Stimulated activated naive CD4-positive, alpha-beta T cell (primary cell): ENCODE measurements around the gene NFYC.
A peak's percentile ranks its signal among the peaks of the same experiment; 100 is the strongest.

Source experiments
- DNase-seq, 6 experiments: peaks; one replicate each; lab custom pipeline; 2025; lab: John Stamatoyannopoulos, UW

NFYC gene

DNA sequence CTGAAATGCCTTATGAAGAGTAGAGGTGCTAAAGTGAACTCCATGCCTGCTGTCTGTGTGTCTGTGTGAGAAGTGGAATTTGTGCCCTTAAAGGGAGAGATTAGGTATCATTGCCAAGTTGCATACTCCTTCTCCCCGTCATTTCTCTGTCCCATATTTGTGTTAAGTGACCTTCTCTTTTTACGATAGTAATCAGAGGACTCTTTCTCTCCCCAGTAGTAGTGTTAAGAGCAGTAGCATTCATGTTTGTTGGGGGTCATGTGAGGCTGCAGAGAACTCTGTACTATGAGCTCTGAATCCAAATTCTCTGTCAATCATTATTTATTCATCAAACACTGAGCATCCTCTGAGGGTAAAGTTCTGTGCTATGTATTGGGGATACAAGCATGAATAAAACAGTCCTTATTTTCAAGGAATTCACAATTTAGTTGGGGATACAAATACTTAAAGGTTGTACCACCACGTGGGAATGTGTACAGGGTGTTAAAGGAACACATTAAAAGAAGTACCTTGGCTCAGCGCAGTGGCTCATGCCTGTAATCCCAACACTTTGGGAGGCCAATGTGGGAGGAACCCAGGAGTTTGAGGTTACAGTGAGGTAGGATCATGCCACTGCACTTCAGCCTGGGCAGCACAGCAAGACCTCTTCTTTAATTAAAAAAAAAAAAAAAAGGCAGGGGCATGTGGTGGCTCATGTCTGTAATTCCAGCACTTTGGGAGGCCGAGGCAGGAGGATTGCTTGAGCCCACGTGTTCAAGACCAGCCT, 67.3 kb downstream of the NFYC start:
- no peak for DNase-seq

DNA sequence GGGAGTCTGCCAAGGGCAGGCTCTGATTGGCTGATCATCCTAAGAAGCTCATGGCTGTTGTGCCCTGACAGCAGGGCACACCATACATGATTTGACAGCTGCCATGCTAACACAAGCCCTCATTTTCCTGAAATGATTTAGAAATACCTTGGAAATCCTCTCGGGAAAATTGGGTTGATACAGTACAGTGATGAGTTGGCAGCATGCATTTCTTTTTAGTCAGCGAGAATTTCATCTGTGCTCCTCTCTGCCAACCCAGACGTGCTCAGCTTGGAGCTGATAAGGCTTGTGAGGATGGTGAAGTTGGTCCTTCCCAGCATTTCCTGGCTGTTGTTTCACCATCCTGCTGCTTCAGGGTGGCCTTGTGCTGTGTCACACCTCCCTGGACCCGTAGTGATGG, 69.5 kb downstream of the NFYC start:
- DNase-seq = no peak

DNA sequence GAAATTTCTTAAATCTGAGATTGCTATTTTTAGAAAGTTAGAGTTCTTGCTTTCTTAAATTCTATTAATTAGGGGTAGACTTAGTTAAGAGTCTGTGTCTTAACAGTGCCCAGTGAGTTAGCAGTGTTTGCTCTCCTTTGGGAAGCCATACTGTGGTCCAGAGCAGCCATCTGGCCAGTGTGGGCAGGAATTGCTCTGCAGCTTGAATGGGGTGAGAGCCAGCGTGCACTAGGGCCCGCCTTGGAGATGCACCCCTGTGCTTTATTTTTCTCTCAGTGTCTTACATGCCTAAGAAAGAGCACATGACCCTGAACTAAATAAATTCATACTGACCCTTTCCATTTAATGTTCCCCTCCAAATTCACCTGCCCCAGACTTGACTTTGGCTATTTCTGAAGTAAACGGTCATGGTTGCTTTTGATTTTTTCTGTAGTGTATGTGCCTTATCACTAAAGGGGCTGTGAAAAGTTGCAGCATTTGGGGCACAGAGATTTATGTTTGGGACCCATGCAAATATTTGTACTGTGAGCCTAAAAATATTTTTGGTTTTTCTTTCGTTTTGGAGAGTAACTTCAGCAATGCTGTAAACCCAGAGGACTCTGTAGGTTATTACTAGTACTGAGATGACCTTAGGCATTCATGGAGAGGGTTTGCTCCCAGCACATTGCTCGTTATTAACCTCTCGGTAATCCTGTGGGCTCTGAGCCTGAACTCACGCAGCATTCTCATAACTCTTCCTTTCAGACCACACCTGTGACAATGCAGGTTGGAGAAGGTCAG, 70.8 kb downstream of the NFYC start:
- DNase-seq = no peak

DNA sequence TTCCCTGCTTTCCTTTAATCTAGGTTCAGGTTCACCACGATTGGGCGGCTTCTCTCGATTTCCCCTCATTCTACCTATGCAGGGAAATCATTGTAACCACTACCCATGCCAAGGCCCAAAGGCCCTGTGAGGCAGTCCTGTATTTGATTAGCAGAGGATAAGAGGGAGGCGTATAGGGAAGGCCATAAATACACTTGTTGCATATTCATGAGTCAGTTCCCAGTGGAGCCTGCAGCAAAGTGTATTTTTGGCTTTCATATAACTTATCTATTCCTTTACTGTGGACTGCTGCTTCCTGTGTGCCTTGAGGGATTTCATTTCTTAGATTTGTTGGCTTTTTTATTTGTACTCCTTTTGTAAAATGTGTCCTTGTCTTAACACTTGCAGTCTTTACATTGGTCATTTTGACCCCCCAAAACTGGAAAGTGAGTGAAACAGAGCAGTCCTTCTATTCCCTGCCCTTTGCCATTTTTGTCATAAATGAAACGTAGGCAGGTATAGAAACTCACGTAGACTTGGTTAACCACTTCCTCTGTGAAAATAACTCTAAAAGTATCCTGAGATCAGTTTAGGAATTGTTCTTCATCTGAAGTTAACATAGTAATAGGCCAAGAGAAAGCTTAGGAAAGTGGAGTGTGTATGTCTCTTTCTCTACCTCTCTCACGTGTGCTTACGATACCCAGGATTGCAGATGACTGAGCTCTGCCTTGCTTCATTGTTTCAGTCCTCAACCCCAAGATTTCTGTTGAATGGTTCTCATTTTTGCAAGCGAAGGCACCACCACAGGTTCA, 72.4 kb downstream of the NFYC start:
- peak in 3 of 6 experiments; percentile 29 to 54 (median 36) for DNase-seq

DNA sequence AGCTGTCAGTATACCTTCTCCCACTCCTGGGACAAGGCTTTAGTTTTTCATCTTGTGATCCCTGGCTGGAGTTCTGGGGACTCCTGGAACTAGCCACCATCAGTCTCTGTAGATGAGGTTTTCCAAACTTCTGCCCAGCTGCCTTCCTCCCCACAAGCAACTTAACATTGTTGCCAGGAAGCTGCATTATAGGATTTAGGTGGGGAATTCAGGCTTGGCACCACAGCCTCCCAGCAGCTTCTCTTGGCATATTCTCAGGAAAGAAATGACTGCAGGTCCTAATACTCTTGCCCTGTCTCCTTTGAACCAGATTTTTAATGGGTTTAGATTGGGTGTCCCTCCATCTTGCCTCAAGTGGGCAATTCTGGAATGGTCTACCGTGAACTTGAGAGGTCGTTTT, 73.5 kb downstream of the NFYC start:
- DNase-seq = no peak

DNA sequence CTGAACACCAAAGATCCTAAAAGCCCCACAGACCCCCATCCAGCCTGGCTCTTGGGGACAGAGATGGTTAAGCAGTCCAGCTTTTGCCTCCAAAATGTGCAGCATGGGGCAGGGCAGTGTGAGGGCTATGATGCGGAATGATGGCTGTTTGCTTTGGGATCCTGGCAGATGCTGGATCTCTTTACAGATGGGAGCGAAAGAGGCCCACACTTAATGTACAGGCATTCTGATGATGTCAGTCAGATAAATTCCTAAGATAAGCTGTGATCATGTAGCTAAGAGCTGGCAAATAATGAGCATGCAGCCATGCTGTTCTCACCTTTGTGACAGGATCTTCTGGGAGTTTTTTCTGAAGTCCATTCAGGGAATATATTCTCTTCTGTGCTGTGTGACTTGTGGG, 74.5 kb downstream of the NFYC start:
- DNase-seq = no peak

DNA sequence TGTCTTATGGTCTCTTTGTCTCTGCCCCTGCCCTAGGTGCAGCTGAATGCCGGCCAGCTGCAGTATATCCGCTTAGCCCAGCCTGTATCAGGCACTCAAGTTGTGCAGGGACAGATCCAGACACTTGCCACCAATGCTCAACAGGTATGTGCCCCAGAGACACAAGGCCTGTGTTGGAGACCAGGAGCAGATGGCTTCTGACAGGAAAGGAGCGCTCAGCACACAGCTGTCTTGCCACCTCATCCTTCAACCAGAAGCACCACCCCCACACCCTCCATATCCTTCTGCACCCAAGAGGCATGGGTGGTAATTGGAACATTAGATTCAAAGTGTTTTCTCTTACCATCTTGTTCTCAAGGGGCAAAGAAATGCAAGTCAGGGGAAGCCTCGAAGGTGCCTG, 75.1 kb downstream of the NFYC start:
- DNase-seq = no peak

DNA sequence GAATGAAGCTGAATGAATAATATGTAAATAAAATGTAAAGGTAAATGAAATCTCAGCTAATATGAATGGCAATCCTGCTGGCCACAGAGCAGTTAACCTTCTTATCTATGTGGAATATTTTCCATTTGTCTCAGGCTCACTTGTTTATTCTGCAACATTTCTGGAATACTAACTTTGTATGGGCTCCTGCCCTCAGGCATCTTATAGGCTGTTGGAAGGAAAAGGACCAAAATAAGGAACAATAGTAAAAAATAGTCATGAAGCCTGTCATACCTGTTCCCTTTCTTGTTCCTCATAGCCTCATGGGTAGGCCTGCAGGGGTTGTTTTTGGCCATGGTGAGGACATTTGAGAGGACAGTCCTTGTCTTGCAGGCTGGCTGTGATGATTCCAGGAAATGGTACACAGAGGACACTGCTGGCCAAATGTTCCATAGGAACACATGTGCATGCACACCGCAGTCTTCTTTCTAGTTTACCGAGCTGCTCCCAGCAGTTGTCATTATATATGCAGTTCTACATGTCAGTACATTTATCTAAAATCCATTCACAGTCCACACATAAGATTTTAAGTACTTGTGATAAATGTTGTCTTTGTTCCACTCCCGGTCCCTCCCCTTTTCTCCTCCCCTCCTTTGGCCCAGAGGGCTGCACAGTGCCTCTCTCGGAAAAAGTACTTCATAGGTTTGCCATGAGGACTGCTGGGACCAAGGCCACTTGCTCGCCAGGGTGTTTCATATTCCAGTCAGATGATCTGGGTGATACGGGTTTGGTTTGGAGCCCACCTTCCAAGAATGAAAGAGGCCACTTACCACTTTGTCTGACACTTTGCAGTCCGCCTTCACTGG, 76.9 kb downstream of the NFYC start:
- no peak for DNase-seq

DNA sequence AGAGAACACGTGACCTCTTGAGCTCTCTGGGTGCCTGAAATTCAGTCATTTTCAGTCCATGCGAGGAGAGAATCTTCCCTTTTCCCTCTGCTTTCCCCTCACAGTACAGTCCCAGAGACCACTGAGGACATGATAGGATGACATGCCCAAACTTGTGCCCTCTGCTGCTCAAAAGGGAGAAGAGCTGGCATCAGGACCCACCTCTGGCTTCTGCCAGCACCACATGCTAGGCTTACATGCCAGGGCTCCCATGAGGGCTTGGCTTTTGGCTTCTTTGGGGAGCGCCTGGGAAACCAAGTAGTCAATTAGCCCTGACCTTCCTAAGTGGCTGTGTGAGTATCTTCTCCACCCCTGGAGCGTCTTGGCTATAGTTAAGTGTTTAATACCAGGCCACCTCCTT, 78.3 kb downstream of the NFYC start:
- DNase-seq = peak in 1 of 6 experiments; percentile 7

DNA sequence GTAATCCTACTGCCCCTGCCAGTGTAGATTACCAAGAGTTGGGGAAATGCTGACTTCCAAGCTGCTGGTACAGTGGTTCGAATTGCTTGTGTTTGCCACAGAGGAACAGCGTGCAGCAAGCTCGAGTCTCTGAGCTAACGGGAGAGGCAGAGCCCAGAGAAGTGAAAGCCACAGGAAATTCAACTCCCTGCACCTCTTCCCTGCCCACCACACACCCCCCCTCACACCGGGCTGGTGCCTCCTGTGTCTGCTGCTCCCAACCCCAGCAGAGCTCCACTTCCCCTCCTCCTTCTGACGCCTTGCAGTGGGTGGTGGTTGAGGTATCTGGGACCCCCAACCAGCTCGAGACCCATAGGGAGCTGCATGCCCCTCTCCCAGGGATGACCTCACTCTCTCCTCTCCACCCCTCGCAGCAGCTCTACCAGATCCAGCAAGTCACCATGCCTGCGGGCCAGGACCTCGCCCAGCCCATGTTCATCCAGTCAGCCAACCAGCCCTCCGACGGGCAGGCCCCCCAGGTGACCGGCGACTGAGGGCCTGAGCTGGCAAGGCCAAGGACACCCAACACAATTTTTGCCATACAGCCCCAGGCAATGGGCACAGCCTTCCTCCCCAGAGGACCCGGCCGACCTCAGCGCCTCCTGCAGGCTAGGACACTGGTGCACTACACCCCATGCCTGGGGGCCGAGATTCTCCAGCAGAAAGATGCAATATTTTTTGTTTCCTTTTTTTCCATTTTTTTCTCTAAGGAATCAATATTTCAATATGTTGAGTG, 79.0 kb downstream of the NFYC start:
- DNase-seq = no peak

DNA sequence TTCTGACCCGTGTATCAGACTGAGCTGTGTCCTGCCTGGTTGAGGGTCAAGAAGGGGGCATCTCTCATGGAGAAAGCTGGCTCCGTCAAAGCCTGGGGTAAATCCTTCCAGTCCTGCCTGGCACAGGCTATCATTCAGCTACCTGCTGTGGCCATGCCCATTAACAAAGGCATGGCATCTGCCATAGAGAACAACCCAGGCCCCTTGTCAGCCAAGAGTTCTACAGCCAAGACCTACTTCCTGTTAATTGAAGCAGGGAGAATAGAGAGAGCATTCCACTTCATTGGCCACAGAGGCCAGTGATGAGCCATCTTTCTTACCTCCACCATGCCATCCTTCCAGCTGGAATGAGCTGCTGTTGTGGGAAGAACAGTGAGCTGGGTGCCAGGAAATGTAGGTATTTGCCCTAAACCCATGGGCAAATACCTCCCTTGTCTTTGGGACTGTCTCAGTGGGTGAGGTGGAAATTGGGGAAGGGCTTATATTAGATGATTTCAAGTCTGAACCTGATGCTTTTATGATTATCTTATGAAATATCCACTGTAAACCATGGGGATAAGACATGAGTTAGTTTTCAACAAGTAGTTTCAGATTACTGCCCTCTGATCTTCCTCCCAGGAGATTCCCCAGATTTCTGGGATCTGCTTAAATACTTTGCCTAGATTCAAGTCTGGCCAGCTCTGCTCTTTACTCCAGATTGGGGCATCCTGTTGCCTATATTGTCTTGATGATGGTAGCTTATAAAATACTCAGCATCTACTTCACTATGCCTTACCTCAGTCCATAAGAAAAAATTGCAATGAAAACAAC, 80.8 kb downstream of the NFYC start:
- DNase-seq = no peak

DNA sequence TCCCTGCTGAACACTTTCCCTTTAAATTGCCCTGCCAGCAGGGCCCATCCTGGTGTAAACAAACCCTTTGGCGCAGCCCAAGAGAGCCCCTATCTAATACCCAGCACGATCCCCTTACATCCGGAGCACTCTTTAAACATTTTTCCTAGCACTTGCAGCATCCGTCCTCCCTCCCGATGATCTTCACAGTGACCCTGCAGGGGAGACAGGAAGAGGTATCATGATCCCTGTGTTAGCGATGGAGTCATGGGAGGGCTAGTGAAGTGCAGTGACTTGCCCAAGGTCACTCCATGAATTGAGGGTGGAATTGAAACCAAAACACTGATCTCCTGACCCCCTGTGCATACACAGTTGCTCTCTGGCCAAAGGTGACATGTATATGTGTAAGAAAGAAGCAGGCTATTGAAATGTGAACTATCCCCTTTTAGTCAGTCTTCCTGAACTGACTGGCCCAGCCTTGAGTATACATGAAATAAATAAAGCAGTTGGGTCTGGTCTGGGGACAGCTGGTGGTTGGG, 82.3 kb downstream of the NFYC start:
- DNase-seq = no peak

DNA sequence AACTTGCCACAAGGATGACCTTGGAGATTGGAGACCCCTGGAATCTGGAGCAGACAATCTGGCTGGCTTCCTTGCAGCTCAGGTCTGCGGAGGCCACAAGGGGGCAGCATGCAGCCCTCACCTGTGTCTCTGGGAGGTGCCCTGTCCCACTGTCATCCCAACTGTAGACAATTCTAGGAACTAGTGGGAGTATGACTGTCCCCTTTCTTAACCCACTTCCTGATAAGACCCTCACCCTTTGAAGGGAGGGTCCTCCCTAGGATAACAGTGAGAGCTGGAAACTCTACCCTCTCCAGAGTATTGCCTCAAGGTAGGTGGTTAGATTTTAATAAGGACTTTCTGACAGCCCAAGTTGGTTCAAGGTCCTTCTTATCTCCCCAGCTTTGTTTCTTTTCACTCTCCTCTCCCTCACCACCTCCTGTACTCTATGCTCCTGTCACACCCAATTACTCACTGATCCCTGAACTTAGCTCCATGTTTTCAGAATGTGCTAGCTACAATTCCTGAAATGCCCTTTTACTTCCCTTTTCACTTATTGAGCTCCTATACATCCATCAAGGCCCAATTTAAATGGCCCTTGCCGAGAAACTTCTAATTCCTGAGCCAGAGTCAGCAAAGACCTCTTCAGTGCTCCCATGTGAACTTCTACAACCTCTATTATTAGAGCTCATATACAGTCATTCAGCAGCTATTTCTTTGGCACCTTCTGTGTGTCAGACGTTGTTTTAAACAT, 82.9 kb downstream of the NFYC start:
- DNase-seq = peak; percentile 22 to 65 (median 58)

DNA sequence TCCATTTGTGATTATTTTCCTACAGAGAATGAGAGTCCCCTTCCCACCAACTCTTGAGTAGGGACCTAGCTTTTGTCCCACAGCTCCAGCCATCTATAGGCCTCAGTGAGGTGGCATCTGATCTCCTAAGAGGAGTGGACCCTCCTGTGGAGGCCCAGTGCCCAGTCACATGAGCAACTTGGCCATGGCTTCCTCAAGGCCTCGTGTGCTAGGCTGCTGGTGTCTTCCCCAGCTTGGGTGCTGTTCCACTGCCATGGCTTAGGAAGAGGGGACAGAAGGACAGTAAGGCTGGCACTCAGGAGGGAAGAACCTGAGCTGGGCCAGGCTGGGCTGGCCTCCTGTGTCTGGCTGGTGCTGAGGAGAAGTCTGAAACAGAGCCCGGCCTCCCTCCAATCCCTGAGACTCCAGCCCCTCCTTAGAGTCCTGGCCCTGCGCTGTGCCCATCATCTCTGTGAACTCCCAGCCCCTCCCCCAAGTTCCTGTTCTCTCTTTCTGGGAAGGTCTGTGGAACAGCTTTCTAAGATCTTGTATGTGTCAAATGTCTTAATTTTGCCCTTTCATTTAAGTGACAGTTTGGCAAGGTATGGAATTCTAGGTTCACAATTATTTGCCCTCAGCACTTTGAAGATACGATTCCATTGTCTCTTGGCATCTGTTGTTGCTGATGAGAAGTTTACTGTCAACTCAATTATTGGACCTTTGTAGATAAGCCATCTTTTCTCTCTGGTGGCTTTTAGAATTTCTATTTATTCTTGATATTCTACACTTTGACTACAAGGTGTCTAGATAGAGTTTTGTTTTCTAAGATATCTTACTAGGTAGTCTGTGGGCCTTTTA, 85.0 kb downstream of the NFYC start:
- DNase-seq = no peak

DNA sequence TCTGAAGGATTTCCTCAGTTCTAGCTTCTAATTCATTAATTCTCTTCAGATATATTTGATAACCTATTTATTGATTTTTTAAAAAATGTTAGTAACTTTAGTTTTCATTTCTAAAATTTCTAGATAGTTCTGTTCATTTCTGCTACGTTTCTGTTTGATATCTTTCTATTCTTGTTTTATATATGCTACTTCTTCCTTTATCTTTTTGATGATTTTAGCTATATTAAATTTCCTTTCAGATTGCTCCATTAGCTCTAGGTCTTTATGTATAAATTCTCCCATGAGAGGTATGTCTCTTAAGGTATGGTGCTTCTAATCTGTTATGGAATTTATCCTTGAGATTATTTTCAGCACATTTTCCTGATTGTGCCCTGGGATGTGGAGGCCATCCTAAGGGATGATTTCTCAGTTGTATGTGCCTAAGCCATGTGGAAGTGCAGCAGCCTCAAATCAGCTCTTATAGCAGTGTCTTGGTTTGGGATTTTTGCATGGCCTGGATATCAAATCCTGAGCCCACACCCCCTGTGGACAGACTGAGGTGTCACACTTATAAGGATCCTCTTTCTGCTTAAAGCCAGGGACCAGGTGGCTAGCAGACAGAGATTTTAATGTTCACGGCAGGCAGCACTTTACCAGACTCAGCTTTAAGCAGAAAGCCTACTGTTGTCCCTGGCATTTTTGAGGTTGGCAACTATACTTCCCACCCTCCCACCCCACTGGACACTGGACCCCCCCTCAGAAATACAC, 85.9 kb downstream of the NFYC start:
- DNase-seq = no peak

DNA sequence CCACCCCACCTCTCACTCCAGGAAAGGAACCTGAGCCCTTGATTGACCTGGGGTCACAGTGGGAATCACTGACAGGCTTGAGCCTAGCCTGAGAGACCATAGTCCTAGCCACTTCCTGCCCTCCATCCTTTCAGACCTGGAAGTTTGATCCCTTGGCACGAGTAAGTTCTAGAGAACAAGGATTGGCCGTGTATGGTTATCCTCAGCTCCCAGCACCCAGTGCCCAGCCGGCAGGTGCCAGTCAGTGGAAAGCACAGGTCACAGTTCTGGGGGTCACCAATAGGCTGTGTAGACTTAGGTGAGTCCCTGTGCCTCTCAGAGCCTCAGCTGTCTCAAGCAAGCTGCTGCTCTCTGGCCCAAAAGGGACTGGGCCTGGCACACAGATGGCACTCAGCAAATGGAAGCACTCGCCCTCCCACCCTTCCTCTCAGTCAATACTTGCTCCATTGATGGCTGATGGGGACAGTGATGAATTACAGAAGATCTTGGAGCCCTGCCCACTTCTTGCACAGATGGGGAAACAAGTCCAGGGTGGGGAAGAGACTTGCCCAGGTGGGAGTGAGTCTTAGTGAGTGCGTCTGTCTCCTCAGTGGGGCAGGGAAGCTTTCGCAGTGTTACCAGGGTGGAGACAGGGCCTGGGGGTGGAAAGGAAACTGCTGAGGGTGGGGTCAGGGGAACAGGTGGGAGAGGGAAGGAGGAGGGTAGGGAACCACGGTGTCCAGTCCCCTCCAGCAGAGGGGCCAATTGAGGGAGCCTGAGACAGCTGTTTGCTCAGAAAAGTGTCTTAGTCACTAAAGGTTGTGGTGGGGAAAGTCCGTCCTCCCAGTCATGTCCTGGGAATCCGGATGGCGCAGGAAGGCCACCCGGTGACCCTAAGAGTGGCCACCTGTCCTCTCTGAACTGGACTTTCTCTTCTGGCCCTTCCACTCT, 89.4 kb downstream of the NFYC start:
- no peak for DNase-seq
